Activated CD4-positive, CD25-positive, alpha-beta regulatory T cell treated with anti-CD3 and anti-CD28 coated beads, Interleukin-2, amount 50 U/mL, for 72 hours (primary cell): ENCODE data around the gene R3HDM1.

Experiments used
- DNase-seq: peaks from one replicate; pipeline ENCODE4 v3.0.0; 2021

The R3HDM1 gene

GRCh38 chr2:135728064-135728743 lies 196.9 kb downstream of the R3HDM1 start:
- DNase-seq: no peak

GRCh38 chr2:135732561-135732960 lies 201.3 kb downstream of the R3HDM1 start:
- DNase-seq: no peak

- no peak for DNase-seq
These were observed 201.8 kb downstream of the R3HDM1 start for GRCh38 chr2:135733045-135733444.

GRCh38 chr2:135736546-135736945 lies 205.3 kb downstream of the R3HDM1 start:
- DNase-seq: no peak

GRCh38 chr2:135740206-135740605 lies 208.9 kb downstream of the R3HDM1 start:
- DNase-seq: no peak

- DNase-seq: no peak
These were observed 209.7 kb downstream of the R3HDM1 start for GRCh38 chr2:135741043-135741394.

- peak; percentile 89 for DNase-seq
These were observed 210.4 kb downstream of the R3HDM1 start, which contains the start of gene UBXN4 for GRCh38 chr2:135741395-135742324. Gene UBXN4 (plus strand): TSS chr2:135741855. CDS start chr2:135741930, 75 bp downstream.

- DNase-seq: peak; percentile 64
These were observed 211.1 kb downstream of the R3HDM1 start for GRCh38 chr2:135742325-135742757.

- DNase-seq: no peak
These were observed 212.6 kb downstream of the R3HDM1 start for GRCh38 chr2:135743860-135744259.

GRCh38 chr2:135744760-135745314 lies 213.6 kb downstream of the R3HDM1 start:
- DNase-seq: no peak

GRCh38 chr2:135745545-135745944 lies 214.3 kb downstream of the R3HDM1 start:
- DNase-seq: no peak

GRCh38 chr2:135755573-135755972 lies 224.3 kb downstream of the R3HDM1 start:
- no peak for DNase-seq

GRCh38 chr2:135756692-135757091 lies 225.4 kb downstream of the R3HDM1 start:
- DNase-seq: no peak

- DNase-seq: no peak
These were observed 230.7 kb downstream of the R3HDM1 start for GRCh38 chr2:135762022-135762421.

GRCh38 chr2:135762530-135762929 lies 231.2 kb downstream of the R3HDM1 start:
- no peak for DNase-seq

GRCh38 chr2:135768863-135769262 lies 237.6 kb downstream of the R3HDM1 start:
- DNase-seq: no peak

GRCh38 chr2:135773319-135773718 lies 242.0 kb downstream of the R3HDM1 start:
- no peak for DNase-seq

GRCh38 chr2:135773917-135774316 lies 242.6 kb downstream of the R3HDM1 start:
- no peak for DNase-seq
